ENCODE results near the gene VDAC1.

DNA sequence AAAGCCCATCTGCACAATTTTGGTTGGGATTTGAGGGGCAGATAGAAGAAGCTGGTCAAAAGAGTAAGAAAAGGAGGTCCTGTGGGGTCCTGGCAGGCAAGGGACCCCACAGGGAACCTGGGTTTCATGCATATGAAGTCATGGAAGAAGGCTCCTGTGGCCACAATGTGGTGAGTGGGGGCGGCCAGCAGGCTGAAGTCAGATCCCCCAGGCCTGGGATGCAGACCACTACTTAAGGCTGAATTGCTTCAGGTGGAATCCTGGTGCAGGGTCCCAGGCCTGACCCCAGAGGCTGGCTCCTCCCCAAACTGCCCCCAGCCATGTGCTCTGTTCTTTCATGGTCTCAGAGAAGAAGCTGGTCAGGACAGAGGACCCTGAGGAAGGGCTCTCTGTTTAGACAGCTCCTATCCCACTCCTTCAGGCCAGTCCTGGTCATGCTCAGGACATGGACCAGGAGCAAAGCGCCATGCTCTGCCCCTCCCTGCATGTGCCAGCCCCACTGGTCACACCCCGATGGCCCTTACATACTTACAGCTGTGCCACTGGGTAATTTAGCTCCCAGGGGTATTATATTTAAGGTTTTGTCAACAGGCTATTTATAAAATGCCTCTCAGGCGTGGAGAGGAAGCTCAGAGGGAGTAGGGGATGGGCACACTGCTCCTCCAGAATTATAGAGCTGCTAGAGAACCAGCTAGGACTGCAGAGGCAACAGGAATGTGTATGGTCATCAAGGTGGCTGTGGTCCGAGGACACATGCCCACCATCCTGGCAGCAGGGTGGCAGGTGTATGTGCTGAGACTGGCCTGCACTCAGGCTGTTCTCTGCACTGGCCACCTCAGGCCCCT lies 69.7 kb downstream of the VDAC1 start:
- TF ChIP-seq POLR2A (IDR thresholded peaks at IDR 0.05; ENCODE audit: low read depth) (no peak), POLR2AphosphoS5 (IDR thresholded peaks at IDR 0.05) (no peak), EP300 (IDR thresholded peaks at IDR 0.05) (no peak)
- TF ChIP-seq, protein P1, sequence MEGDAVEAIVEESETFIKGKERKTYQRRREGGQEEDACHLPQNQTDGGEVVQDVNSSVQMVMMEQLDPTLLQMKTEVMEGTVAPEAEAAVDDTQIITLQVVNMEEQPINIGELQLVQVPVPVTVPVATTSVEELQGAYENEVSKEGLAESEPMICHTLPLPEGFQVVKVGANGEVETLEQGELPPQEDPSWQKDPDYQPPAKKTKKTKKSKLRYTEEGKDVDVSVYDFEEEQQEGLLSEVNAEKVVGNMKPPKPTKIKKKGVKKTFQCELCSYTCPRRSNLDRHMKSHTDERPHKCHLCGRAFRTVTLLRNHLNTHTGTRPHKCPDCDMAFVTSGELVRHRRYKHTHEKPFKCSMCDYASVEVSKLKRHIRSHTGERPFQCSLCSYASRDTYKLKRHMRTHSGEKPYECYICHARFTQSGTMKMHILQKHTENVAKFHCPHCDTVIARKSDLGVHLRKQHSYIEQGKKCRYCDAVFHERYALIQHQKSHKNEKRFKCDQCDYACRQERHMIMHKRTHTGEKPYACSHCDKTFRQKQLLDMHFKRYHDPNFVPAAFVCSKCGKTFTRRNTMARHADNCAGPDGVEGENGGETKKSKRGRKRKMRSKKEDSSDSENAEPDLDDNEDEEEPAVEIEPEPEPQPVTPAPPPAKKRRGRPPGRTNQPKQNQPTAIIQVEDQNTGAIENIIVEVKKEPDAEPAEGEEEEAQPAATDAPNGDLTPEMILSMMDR (IDR thresholded peaks at IDR 0.05): no peak
